Measurements from ENCODE around the gene JPH4.
A peak's percentile ranks its signal among the peaks of the same experiment; 100 is the strongest.

The JPH4 gene

DNA sequence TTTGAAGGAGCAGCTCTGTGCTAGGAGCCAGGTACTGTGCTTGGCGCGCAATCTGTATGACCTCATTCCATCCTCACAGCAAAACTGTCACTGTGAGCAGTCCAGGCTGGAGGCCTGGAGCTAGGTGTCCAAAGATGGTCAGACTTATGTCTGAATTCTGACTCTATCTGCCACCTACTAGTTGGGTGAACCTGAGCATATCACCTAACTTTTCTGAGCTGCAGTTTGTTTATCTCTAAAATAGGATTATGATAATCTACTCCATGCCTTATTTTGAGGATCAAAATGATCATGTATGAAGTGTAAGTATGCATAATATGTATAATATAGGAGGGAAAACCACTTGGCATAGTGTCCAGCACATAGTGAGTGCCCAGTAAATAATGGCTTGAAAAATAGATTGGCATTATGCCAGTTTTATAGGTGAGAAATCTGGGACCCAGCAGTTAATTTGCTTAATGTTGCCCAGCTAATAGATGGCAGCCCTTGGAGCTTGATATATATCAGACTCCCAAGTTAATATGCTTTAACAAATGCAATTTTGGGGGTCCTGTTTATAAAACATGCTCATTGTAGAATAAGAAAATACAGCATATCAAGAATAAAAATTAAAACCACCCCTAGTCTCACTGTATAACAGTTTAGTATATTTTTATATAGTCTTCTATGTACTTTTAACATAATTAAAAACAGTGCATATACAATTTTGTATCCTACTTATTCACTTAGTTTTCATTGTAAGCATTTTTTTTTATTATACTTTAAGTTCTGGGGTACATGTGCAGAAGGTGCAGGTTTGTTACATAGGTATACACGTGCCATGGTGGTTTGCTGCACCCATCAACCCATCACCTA, 4.5 kb upstream of the JPH4 start:
- no peak for DNase-seq (ENCODE audit: low read depth, low spot score)
- H3K27ac ChIP-seq, result no peak overlapping the region

DNA sequence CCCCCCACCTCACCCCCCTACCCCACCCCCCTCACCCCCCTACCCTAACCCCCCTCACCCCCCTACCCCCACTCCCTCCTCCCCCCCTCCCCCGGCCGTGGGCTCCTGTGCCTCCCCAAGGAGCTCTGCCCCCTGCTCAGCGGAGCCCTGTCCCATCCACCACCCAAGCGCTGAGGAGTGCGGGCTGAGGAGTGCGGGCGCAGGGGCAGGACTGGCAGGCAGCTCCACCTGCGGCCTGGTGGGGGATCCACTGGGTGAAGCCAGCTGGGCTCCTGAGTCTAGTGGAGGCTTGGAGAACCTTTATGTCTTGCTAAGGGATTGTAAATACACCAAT, 2.3 kb upstream of the JPH4 start:
- H3K27ac ChIP-seq, result no peak overlapping the region
- no peak for DNase-seq (ENCODE audit: low read depth, low spot score)

GRCh38 chr14:23580152-23580926, 1.7 kb upstream of the JPH4 start:
- H3K27ac ChIP-seq, result no peak overlapping the region
- no peak for DNase-seq (ENCODE audit: low read depth, low spot score)

GRCh38 chr14:23579739-23580138, 1.1 kb upstream of the JPH4 start:
- no peak overlapping the region for H3K27ac ChIP-seq
- DNase-seq (ENCODE audit: low read depth, low spot score), result no peak

DNA sequence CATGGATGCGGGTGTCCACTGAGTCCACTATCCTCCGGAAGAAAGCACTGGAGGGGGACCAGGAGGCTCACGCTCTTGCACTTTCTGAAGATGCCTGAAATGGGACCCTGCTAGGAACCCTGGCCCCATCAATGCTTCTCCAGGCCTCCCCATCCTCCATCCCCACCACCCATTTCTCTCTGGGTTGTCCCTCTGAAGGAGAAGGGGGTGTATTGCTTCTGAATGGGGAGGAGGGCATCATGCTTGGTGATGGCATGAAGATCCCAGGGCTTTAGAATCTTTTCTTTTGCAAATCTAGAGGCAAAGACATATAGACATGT, 681 bp upstream of the JPH4 start:
- DNase-seq (ENCODE audit: low read depth, low spot score), result no peak
- no peak overlapping the region for H3K27ac ChIP-seq

DNA sequence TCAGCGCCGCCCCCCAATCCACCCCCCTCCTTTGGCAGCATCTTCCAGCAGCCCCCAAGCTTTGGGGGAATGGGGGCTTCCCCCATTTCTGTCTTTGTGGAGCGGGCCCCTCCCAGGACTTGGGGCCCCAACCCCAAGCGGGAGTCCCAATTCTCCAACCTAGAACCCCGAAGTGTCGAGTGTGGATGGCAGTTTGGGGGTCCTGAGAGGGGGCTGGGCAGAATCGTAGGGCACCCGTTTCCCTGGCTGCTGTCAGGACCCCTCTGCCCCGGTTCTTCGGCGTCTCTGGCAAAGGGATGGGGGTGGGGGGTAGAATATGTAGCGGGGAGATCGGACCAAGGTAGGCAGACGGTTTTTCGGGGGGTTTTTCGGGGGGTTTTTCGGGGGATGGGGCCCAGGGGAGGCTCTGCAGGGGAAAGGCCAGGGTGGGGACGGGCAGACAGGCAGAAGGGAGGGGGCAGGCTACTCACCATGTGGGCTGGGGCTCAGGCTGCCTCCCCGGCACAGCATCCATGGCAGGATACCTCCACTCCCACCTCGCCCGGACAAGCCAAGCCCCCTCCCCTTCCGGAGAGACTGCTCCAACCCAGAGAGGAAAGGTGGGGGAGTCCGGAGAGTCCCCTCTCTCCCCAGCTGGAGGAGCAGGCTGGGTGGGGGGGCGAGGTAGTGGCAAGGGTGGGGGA, 739 bp downstream of the JPH4 start:
- no peak overlapping the region for H3K27ac ChIP-seq
- no peak for DNase-seq (ENCODE audit: low read depth, low spot score)

DNA sequence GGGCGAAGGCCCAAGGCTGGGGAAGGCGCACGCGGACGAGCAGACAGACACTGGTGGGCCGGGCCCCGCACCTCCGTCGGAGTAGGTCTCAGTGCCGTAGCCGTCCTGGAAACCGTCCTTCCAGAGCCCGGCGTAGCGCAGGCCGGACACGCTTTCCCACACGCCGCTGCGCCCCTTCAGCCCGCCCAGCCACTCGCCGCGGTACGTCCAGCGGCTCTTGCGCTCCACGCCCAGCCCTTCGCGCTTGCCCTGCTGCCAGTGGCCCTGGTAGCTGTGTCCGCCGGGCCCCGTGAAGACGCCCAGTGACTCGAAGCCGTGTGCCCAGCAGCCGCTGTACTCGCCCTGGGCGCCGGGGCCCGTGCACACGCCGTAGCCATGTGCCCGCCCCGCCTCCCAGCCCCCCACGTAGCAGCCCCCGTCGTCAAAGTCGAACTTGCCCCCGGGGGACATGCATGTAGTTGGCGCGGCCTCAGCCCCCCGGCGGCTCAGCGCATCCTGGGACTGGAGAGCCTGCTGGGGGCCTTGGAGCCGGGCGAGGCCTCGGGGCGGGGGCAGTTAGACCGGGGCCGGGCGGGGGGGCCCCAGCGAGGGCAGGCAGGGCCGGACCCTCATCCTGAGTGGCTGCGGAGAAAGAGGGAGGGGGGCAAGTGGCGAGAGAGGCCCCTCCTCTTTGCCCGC, 1.4 kb downstream of the JPH4 start:
- H3K27ac ChIP-seq, result no peak overlapping the region
- no peak for DNase-seq (ENCODE audit: low read depth, low spot score)

DNA sequence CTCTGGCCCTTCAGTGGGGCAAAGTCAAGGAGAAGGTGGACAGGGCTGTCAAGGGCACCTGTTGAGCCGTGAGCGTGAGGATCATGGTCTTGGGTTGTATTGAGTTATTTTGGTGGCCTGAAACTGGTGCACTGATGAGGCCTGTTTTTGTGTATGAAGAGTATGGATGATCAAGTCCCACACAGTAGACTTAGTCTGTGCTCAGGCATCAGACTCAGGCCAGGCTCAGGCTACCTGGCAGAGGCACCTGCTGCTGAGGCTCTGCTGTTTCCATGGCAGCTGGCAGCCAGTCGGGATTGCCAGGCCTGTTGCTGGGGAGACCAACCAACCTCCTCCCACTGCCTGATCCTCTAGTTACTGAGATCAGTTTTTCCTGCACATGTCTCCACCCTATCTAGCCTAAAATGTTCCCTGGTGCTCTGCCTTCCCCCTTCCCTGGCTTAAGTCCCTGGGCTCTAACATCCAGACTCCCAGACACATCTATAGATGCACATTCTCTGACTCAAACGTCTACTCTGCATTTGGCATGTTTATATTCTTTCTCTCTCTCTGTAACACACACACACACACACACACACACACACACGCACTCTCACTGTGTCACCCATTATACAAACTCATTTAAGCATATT, 5.1 kb downstream of the JPH4 start:
- H3K27ac ChIP-seq, result no peak overlapping the region
- DNase-seq (ENCODE audit: low read depth, low spot score), result no peak

DNA sequence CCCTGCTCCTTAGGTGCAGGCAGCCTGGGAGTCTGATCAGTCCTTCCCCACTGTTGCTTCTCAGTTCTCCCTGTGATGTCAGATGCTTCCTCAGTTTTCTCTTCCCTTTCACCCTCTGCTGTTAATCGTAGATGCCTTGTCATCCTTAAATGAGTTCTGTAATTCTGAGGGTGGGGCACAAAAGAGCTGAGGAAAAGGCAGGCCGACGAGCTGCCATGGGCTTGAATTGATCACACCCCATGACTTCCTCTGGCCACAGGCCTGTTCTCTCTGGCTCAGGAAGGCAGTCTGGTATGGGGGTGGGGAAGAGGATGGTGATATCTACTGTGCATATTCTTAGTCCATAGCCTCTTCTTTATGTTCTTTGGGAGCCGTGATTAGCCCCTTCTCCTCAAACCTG, 5.8 kb downstream of the JPH4 start:
- no peak overlapping the region for H3K27ac ChIP-seq
- no peak for DNase-seq (ENCODE audit: low read depth, low spot score)

- no peak for DNase-seq (ENCODE audit: low read depth, low spot score)
- H3K27ac ChIP-seq, result no peak overlapping the region
Observed at GRCh38 chr14:23572524-23572828, 6.1 kb downstream of the JPH4 start.

GRCh38 chr14:23571701-23572523, 6.7 kb downstream of the JPH4 start:
- no peak overlapping the region for H3K27ac ChIP-seq
- DNase-seq (ENCODE audit: low read depth, low spot score), result no peak

- no peak for DNase-seq (ENCODE audit: low read depth, low spot score)
- H3K27ac ChIP-seq, result no peak overlapping the region
Observed at GRCh38 chr14:23570806-23571483, 7.6 kb downstream of the JPH4 start.

DNA sequence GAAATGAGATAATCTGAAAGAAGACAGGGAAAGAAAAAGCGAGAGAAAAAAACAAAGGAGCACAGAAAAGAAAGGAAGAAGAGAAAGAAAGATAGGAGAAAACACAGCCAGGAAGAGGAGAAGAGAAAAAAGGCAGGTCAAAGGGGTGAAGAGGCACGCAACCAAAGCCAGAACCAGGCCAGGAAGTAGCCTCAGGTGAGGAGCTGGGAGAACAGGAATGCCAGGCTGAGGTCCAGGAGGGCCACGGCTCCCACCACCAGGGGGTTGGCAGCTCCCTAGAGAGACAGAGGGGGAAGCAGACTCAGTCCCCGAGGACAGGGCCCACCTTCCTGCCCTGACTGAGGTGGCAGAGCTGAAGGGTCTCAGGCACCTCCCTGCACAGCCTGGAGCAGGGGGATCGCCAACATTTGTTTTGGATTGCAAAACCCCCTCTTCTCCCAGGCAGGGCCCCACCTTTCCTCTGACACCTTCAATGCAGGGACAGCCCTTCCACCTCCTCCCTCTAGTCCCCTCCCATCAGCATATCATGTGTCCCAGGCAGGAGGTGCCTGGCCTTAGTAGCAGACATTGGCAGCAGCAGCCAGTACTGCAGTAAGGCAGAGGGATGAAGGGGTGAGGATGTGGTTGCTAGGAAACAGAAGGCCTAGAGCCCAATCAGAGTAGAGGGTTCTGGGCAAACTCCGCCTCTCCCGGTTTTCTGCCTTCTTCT, 9.0 kb downstream of the JPH4 start:
- DNase-seq (ENCODE audit: low read depth, low spot score), result peak; percentile 14
- no peak overlapping the region for H3K27ac ChIP-seq

DNA sequence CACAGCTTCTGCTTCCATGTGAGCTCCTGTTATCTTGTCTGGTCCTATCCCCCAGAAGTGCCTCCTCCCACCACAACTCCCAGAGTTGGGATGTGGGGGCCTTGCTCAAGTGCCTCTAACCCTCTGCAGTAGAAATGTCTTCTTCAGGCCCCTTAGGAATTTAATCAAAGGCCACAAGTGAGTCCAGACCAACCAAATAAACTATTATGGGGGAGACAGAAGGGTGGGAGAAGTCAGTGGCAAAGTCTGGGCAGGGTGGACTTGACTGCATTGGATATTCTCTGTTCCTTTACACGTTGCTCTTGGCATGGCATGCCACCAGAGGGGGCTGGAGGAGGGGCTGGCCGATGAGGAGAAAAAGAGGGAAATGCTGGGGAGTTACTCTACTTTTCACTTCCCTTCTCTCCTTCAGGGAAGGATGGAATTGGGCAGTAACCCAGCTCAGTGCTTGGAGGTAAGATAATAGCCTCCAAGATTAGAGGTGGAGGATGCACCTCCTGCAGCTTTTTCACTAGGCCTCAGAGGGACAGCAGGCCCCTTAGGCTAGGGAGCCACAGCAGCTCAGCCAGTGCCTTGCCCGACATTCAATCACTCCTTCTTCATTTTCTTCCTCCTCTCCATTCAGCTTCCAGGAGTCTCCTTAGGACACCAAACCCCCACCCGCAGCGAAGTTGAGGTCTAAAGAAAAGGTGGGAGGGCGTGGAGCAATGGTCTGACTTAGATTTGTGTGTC, 9.8 kb downstream of the JPH4 start:
- DNase-seq (ENCODE audit: low read depth, low spot score), result no peak
- H3K27ac ChIP-seq, result no peak overlapping the region

DNA sequence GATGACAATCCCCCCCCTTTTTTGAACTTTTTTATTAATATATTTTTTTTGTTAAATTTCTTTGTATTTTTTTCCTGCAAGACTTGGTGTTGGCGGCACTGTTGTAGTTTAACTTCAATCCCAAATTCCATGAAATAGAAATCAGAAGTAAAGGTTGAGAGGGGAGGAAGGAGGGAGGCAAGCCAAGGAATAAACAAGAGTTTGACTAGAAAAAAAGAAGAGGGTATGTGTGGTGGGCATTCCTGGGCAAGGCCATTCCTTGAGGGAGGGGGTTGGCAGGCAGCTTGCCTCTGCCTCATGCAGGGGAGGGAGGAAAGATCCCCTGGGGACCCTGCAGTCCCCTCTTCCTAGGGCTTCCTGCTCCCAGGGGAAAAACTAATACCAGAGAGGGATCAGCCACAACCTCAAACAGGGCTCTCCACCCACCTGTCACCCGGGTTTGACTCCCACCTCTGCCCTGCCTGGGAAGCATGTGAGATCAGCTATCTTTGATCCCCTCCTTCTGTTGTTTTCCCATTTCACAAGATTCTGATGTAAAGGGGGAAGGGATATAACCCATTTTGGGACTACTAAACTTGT, 10.5 kb downstream of the JPH4 start:
- peak overlapping the region; percentile 69 for H3K27ac ChIP-seq
- DNase-seq (ENCODE audit: low read depth, low spot score), result no peak

- peak; percentile 43 for DNase-seq (ENCODE audit: low read depth, low spot score)
Observed at GRCh38 chr14:23567186-23568020, 11.2 kb downstream of the JPH4 start, which contains the start of gene AP1G2. Gene AP1G2, minus strand, starts transcription at chr14:23567791. Its CDS starts 477 bp downstream, at chr14:23567314.

More at GRCh38 chr14:23567186-23568020, 11.2 kb downstream of the JPH4 start, which contains the start of gene AP1G2:
- peak within 1 kb of the TSS; percentile 69 for H3K27ac ChIP-seq

All from epithelial cell of prostate (primary cell).